Measurements from ENCODE around the gene ZFYVE28. TPM values are rescaled to one million over a fixed set of nuclear protein-coding genes. Genes with fewer than 3 reads are reported as not detected.

Gene ZFYVE28
- polyA plus RNA-seq, 1 of the 3 experiments (the other 2 are of a cell fraction), result 3.2 TPM

GRCh38 chr4:2296631-2297601, 121.5 kb downstream of the ZFYVE28 start:
- POLR2A ChIA-PET, result no interaction called here
- CTCF ChIA-PET, result no interaction called here
- no peak overlapping the region for H3K4me3 ChIP-seq (ENCODE audit: low read depth in 2 of 2, low read length in 1 of 2)
- H3K9ac ChIP-seq, result no peak overlapping the region
- no peaks in the 10 kb centered on the region for H3K9me3 ChIP-seq
- no peak overlapping the region for H2AFZ ChIP-seq (ENCODE audit: low read depth)
- H3K27ac ChIP-seq (ENCODE audit: low read depth in 2 of 2, low read length in 1 of 2), result no peak overlapping the region
- TF ChIP-seq GABPA (IDR thresholded peaks at IDR 0.05; ENCODE audit: low read depth) (no peak), PBX3 (IDR thresholded peaks at IDR 0.05) (no peak), TEAD4 (IDR thresholded peaks at IDR 0.05; ENCODE audit: borderline replicate concordance, insufficient read depth) (no peak), CHD2 (IDR thresholded peaks at IDR 0.05; ENCODE audit: low read length, partially characterized antibody) (no peak)
- H3K4me1 ChIP-seq (ENCODE audit: control insufficient read depth in 1 of 2, insufficient read depth in 2 of 2, low read depth in 1 of 2, low read length in 1 of 2), result peaks cover 8 to 22% of the 10 kb centered on the region in 2 experiments; a peak in 3 of 4 replicates
- H4K20me1 ChIP-seq (ENCODE audit: insufficient read depth), result no peaks in the 10 kb centered on the region
- H3K36me3 ChIP-seq (replicated peaks in 1 of 2; ENCODE audit: control insufficient read depth in 1 of 2, insufficient read depth in 2 of 2, low read length in 1 of 2), result no peaks in the 10 kb centered on the region
- WGBS (ENCODE audit: low lambda C conversion rate), result 87% methylated on average over 18 of the region's 37 CpGs
- no peaks in the 10 kb centered on the region for H3K9me2 ChIP-seq
- DNase-seq, result peak; percentile 26
- no peaks in the 10 kb centered on the region for H3K27me3 ChIP-seq (ENCODE audit: insufficient read depth)
- no peaks in the 10 kb centered on the region for H3K79me2 ChIP-seq (ENCODE audit: insufficient read depth)
- H3K4me2 ChIP-seq, result no peak overlapping the region
- no peaks in the 10 kb centered on the region for H3F3A ChIP-seq (replicated peaks; ENCODE audit: insufficient read depth)

- CTCF ChIA-PET, result no interaction called here
- H3K4me3 ChIP-seq (ENCODE audit: low read depth in 2 of 2, low read length in 1 of 2), result no peak overlapping the region
- H3F3A ChIP-seq (replicated peaks; ENCODE audit: insufficient read depth), result no peaks in the 10 kb centered on the region
- no peaks in the 10 kb centered on the region for H3K36me3 ChIP-seq (replicated peaks in 1 of 2; ENCODE audit: control insufficient read depth in 1 of 2, insufficient read depth in 2 of 2, low read length in 1 of 2)
- POLR2A ChIA-PET, result no interaction called here
- H3K9me2 ChIP-seq, result no peaks in the 10 kb centered on the region
- H4K20me1 ChIP-seq (ENCODE audit: insufficient read depth), result no peaks in the 10 kb centered on the region
- H3K79me2 ChIP-seq (ENCODE audit: insufficient read depth), result no peaks in the 10 kb centered on the region
- H3K9me3 ChIP-seq, result no peaks in the 10 kb centered on the region
- H3K27me3 ChIP-seq (ENCODE audit: insufficient read depth), result no peaks in the 10 kb centered on the region
- WGBS (ENCODE audit: low lambda C conversion rate), result 87% methylated on average over 14 of the region's 14 CpGs
- TF ChIP-seq SMC3 (IDR thresholded peaks at IDR 0.05; ENCODE audit: low read depth, low read length) (no peak), EP300 (IDR thresholded peaks at IDR 0.05; ENCODE audit: borderline replicate concordance in 1 of 2, low read depth in 1 of 2, low read length in 1 of 2) (no peak), FOSL2 (IDR thresholded peaks at IDR 0.05; ENCODE audit: borderline replicate concordance, low read depth) (no peak)
- H3K27ac ChIP-seq (ENCODE audit: low read depth in 2 of 2, low read length in 1 of 2), result no peak overlapping the region
- peak; percentile 13 for DNase-seq
- peaks cover 8 to 32% of the 10 kb centered on the region in 2 experiments; a peak in 3 of 4 replicates for H3K4me1 ChIP-seq (ENCODE audit: control insufficient read depth in 1 of 2, insufficient read depth in 2 of 2, low read depth in 1 of 2, low read length in 1 of 2)
- no peak overlapping the region for H3K9ac ChIP-seq
- no peak overlapping the region for H3K4me2 ChIP-seq
- H2AFZ ChIP-seq (ENCODE audit: low read depth), result no peak overlapping the region
Measured at GRCh38 chr4:2295900-2296442, 122.5 kb downstream of the ZFYVE28 start.

- no peak for DNase-seq
- TF ChIP-seq REST (IDR thresholded peaks at IDR 0.05; ENCODE audit: low read depth, low read length) (no peak), NRF1 (IDR thresholded peaks at IDR 0.05; ENCODE audit: low read depth, low read length) (no peak), SMC3 (IDR thresholded peaks at IDR 0.05; ENCODE audit: low read depth, low read length) (no peak), SIN3A (IDR thresholded peaks at IDR 0.05; ENCODE audit: borderline replicate concordance, low read depth, low read length) (no peak), FOXM1 (IDR thresholded peaks at IDR 0.05; ENCODE audit: low read depth) (no peak), YY1 (IDR thresholded peaks at IDR 0.05; ENCODE audit: low read depth) (no peak), NFIC (IDR thresholded peaks at IDR 0.05; ENCODE audit: borderline replicate concordance) (no peak), USF2 (IDR thresholded peaks at IDR 0.05; ENCODE audit: borderline replicate concordance, low read depth, low read length) (no peak)
Measured at GRCh38 chr4:2295500-2295899, 122.9 kb downstream of the ZFYVE28 start.

More at GRCh38 chr4:2295500-2295899, 122.9 kb downstream of the ZFYVE28 start:
- Histone ChIP-seq H3K36me3 (replicated peaks in 1 of 2; ENCODE audit: control insufficient read depth in 1 of 2, insufficient read depth in 2 of 2, low read length in 1 of 2) (no peaks in the 10 kb centered on the region), H3K27ac (ENCODE audit: low read depth in 2 of 2, low read length in 1 of 2) (no peak overlapping the region), H3K27me3 (ENCODE audit: insufficient read depth) (no peaks in the 10 kb centered on the region), H3K9ac (no peak overlapping the region), H2AFZ (ENCODE audit: low read depth) (no peak overlapping the region), H4K20me1 (ENCODE audit: insufficient read depth) (no peaks in the 10 kb centered on the region), H3K79me2 (ENCODE audit: insufficient read depth) (no peaks in the 10 kb centered on the region), H3F3A (replicated peaks; ENCODE audit: insufficient read depth) (no peaks in the 10 kb centered on the region), H3K4me2 (no peak overlapping the region), H3K9me2 (no peaks in the 10 kb centered on the region), H3K4me3 (ENCODE audit: low read depth in 2 of 2, low read length in 1 of 2) (no peak overlapping the region), H3K9me3 (no peaks in the 10 kb centered on the region), H3K4me1 (ENCODE audit: control insufficient read depth in 1 of 2, insufficient read depth in 2 of 2, low read depth in 1 of 2, low read length in 1 of 2) (peaks cover 8 to 36% of the 10 kb centered on the region in 2 experiments; a peak in 3 of 4 replicates)
- POLR2A ChIA-PET, result no interaction called here
- CTCF ChIA-PET, result no interaction called here
- WGBS (ENCODE audit: low lambda C conversion rate), result 80% methylated on average over 9 of the region's 9 CpGs

All from SK-N-SH (cell line).